ENCODE results near the gene TNC.

TNC gene

DNA sequence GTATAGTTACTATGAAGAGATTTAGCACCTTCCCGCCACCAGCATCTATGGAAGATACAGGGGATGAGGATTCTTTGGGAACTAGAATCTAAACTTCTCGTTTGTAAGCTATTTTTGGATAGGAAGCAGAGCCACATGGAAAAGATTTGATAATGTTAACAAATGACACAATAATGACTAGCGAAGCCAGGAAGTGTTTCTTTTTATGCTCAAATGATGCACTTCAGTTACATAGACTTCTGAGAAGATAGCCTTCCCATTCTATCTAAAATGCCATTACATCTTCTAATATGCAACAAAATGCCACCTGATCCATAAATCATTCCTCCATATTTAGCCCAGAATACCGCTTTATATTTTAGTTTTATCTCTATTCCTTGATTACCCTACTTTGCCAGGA is 17.0 kb upstream of the TNC start:
- Histone ChIP-seq H3K27me3 (replicated peaks; ENCODE audit: insufficient read depth, low read length) (no peaks in the 10 kb centered on the region), H3F3A (ENCODE audit: insufficient read depth, low read length) (no peaks in the 10 kb centered on the region), H3K4me2 (ENCODE audit: low read depth, low read length) (no peak overlapping the region), H2AFZ (ENCODE audit: low read length) (no peak overlapping the region), H3K4me1 (ENCODE audit: low read length) (no peaks in the 10 kb centered on the region), H3K9ac (ENCODE audit: low read length) (no peak overlapping the region), H3K9me2 (replicated peaks; ENCODE audit: insufficient read depth, low read length) (no peaks in the 10 kb centered on the region), H4K20me1 (ENCODE audit: insufficient read depth, low read length) (no peaks in the 10 kb centered on the region), H3K79me2 (ENCODE audit: low read length) (no peaks in the 10 kb centered on the region), H3K4me3 (ENCODE audit: low read length) (no peak overlapping the region), H3K27ac (ENCODE audit: low read length) (no peak overlapping the region), H3K36me3 (replicated peaks; ENCODE audit: insufficient read depth, low read length) (no peaks in the 10 kb centered on the region), H3K9me3 (replicated peaks; ENCODE audit: insufficient read depth, low read length) (no peaks in the 10 kb centered on the region)
- no peak for DNase-seq
- no peak for TF ChIP-seq EZH2phosphoT487 (IDR thresholded peaks at IDR 0.05; ENCODE audit: low read length)
- TF ChIP-seq EZH2 (optimal IDR thresholded peaks at IDR 0.05; ENCODE audit: low read depth, low read length): no peak
- TF ChIP-seq, protein P1, sequence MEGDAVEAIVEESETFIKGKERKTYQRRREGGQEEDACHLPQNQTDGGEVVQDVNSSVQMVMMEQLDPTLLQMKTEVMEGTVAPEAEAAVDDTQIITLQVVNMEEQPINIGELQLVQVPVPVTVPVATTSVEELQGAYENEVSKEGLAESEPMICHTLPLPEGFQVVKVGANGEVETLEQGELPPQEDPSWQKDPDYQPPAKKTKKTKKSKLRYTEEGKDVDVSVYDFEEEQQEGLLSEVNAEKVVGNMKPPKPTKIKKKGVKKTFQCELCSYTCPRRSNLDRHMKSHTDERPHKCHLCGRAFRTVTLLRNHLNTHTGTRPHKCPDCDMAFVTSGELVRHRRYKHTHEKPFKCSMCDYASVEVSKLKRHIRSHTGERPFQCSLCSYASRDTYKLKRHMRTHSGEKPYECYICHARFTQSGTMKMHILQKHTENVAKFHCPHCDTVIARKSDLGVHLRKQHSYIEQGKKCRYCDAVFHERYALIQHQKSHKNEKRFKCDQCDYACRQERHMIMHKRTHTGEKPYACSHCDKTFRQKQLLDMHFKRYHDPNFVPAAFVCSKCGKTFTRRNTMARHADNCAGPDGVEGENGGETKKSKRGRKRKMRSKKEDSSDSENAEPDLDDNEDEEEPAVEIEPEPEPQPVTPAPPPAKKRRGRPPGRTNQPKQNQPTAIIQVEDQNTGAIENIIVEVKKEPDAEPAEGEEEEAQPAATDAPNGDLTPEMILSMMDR (IDR thresholded peaks at IDR 0.05; ENCODE audit: low read length): no peak

DNA sequence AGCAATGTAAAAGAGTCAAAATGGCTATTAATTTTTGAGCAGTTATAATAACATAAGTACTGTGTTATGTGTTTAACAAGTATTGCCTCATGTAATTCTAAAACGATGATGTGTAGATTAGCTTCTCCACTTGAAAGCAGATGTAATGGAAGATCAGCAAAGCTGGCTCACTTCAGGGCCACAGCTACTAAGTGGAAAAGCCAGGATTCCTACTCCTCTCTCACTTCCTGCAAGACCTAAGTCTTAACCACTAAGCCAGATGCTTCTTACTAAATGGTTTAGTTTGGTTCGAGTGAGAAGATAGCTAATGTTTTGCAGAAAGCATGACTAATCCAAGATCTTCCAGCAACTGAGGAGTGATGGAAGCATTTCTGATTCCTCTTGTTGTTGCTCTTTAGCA is 15.7 kb upstream of the TNC start:
- no peaks in the 10 kb centered on the region for H3F3A ChIP-seq (ENCODE audit: insufficient read depth, low read length)
- no peaks in the 10 kb centered on the region for H3K36me3 ChIP-seq (replicated peaks; ENCODE audit: insufficient read depth, low read length)
- H3K9me3 ChIP-seq (replicated peaks; ENCODE audit: insufficient read depth, low read length): no peaks in the 10 kb centered on the region
- no peak for DNase-seq
- H2AFZ ChIP-seq (ENCODE audit: low read length): no peak overlapping the region
- no peaks in the 10 kb centered on the region for H3K79me2 ChIP-seq (ENCODE audit: low read length)
- no peak overlapping the region for H3K4me3 ChIP-seq (ENCODE audit: low read length)
- no peaks in the 10 kb centered on the region for H3K4me1 ChIP-seq (ENCODE audit: low read length)
- TF ChIP-seq EZH2 (optimal IDR thresholded peaks at IDR 0.05; ENCODE audit: low read depth, low read length): no peak
- TF ChIP-seq, protein P1 (IDR thresholded peaks at IDR 0.05; ENCODE audit: low read length): no peak
- TF ChIP-seq EZH2phosphoT487 (IDR thresholded peaks at IDR 0.05; ENCODE audit: low read length): no peak
- no peak overlapping the region for H3K9ac ChIP-seq (ENCODE audit: low read length)
- H3K4me2 ChIP-seq (ENCODE audit: low read depth, low read length): no peak overlapping the region
- H3K9me2 ChIP-seq (replicated peaks; ENCODE audit: insufficient read depth, low read length): no peaks in the 10 kb centered on the region
- no peaks in the 10 kb centered on the region for H3K27me3 ChIP-seq (replicated peaks; ENCODE audit: insufficient read depth, low read length)
- no peak overlapping the region for H3K27ac ChIP-seq (ENCODE audit: low read length)
- no peaks in the 10 kb centered on the region for H4K20me1 ChIP-seq (ENCODE audit: insufficient read depth, low read length)

DNA sequence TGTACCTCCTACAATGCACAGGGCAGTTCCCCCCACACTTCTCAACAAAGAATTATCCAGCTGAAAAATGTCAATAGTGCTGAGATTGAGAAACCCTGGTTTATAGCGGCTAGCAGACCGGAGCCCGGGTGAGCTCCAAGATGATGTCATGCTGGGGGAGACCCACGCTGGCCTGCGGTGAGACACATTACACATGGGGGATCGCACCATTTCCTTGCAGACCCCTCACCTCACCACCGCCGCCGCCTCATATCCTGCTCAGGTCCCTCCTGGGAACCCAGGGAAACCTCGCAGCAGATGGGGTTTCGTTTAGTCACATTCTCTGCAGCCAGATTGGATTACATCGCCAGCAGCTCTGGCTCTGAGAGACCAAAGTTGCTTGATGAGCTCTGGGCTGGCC is 14.7 kb upstream of the TNC start:
- no peak overlapping the region for H2AFZ ChIP-seq (ENCODE audit: low read length)
- H4K20me1 ChIP-seq (ENCODE audit: insufficient read depth, low read length): no peaks in the 10 kb centered on the region
- no peaks in the 10 kb centered on the region for H3F3A ChIP-seq (ENCODE audit: insufficient read depth, low read length)
- no peak for DNase-seq
- no peak for TF ChIP-seq EZH2phosphoT487 (IDR thresholded peaks at IDR 0.05; ENCODE audit: low read length)
- TF ChIP-seq, protein P1 (IDR thresholded peaks at IDR 0.05; ENCODE audit: low read length): no peak
- no peak for TF ChIP-seq EZH2 (optimal IDR thresholded peaks at IDR 0.05; ENCODE audit: low read depth, low read length)
- H3K27me3 ChIP-seq (replicated peaks; ENCODE audit: insufficient read depth, low read length): no peaks in the 10 kb centered on the region
- H3K4me2 ChIP-seq (ENCODE audit: low read depth, low read length): no peak overlapping the region
- H3K36me3 ChIP-seq (replicated peaks; ENCODE audit: insufficient read depth, low read length): no peaks in the 10 kb centered on the region
- no peaks in the 10 kb centered on the region for H3K79me2 ChIP-seq (ENCODE audit: low read length)
- H3K9ac ChIP-seq (ENCODE audit: low read length): no peak overlapping the region
- H3K4me3 ChIP-seq (ENCODE audit: low read length): no peak overlapping the region
- no peak overlapping the region for H3K27ac ChIP-seq (ENCODE audit: low read length)
- no peaks in the 10 kb centered on the region for H3K9me3 ChIP-seq (replicated peaks; ENCODE audit: insufficient read depth, low read length)
- H3K9me2 ChIP-seq (replicated peaks; ENCODE audit: insufficient read depth, low read length): no peaks in the 10 kb centered on the region
- H3K4me1 ChIP-seq (ENCODE audit: low read length): no peaks in the 10 kb centered on the region
